ENCODE results near the gene ASB2.

Gene ASB2

GRCh38 chr14:93923626-93924025, 52.7 kb downstream of the ASB2 start:
- TF ChIP-seq ZNF549 (tag by site-specific recombination; IDR thresholded peaks at IDR 0.05), result no peak
- no peaks in the 10 kb centered on the region for H3K9me3 ChIP-seq (ENCODE audit: control insufficient read depth, insufficient read depth, low read depth, low read length)
- H3K4me3 ChIP-seq (ENCODE audit: low read depth, low read length), result no peak overlapping the region
- no peaks in the 10 kb centered on the region for H3K36me3 ChIP-seq (ENCODE audit: control insufficient read depth in 2 of 2, insufficient read depth in 1 of 2, low read length in 2 of 2)
- no peaks in the 10 kb centered on the region for H3K4me1 ChIP-seq (ENCODE audit: control insufficient read depth, insufficient read depth, low read length)
- H3K27ac ChIP-seq (ENCODE audit: extremely low read depth, low read depth, low read length), result no peak overlapping the region
- ChIA-PET CTCF (interaction anchor here (0.8 to 1.5 kb wide), 3 partner anchors 13 to 30 kb away, joined by 3 to 5 read pairs (median 4); no protein-coding TSS in a partner anchor), POLR2A (no interaction called here)

- H3K4me1 ChIP-seq (ENCODE audit: control insufficient read depth, insufficient read depth, low read length), result no peaks in the 10 kb centered on the region
- ChIA-PET CTCF (interaction anchor here (0.6 to 0.7 kb wide), 2 partner anchors 15 to 1180 kb away, joined by 3 to 4 read pairs; no protein-coding TSS in a partner anchor), POLR2A (no interaction called here)
- H3K9me3 ChIP-seq (ENCODE audit: control insufficient read depth, insufficient read depth, low read depth, low read length), result no peaks in the 10 kb centered on the region
- no peaks in the 10 kb centered on the region for H3K36me3 ChIP-seq (ENCODE audit: control insufficient read depth in 2 of 2, insufficient read depth in 1 of 2, low read length in 2 of 2)
- no peak overlapping the region for H3K4me3 ChIP-seq (ENCODE audit: low read depth, low read length)
- TF ChIP-seq ZNF768 (tag by site-specific recombination; IDR thresholded peaks at IDR 0.05) (0 out of 2 replicates have a peak, but pooled peaks have one; percentile 52), RBAK (tag by site-specific recombination; IDR thresholded peaks at IDR 0.05) (no peak)
- H3K27ac ChIP-seq (ENCODE audit: extremely low read depth, low read depth, low read length), result no peak overlapping the region
Measured at GRCh38 chr14:93921001-93921806, 55.2 kb downstream of the ASB2 start.

- POLR2A ChIA-PET, result no interaction called here
- no peak overlapping the region for H3K4me3 ChIP-seq (ENCODE audit: low read depth, low read length)
- no peaks in the 10 kb centered on the region for H3K4me1 ChIP-seq (ENCODE audit: control insufficient read depth, insufficient read depth, low read length)
- H3K27ac ChIP-seq (ENCODE audit: extremely low read depth, low read depth, low read length), result no peak overlapping the region
- TF ChIP-seq ZNF350 (tag by site-specific recombination; IDR thresholded peaks at IDR 0.05) (no peak), ZNF843 (tag by site-specific recombination; IDR thresholded peaks at IDR 0.05) (no peak), ZNF274 (IDR thresholded peaks at IDR 0.05; ENCODE audit: low read length) (no peak), ZNF274 (tag by site-specific recombination; IDR thresholded peaks at IDR 0.05; ENCODE audit: borderline replicate concordance) (no peak), ZNF776 (tag by site-specific recombination; IDR thresholded peaks at IDR 0.05; ENCODE audit: borderline replicate concordance) (no peak), ZNF19 (tag by site-specific recombination; IDR thresholded peaks at IDR 0.05; ENCODE audit: low read depth) (no peak), ZNF157 (tag by site-specific recombination; IDR thresholded peaks at IDR 0.05) (no peak), MZF1 (tag by site-specific recombination; IDR thresholded peaks at IDR 0.05; ENCODE audit: borderline replicate concordance) (no peak), ZNF223 (tag by site-specific recombination; IDR thresholded peaks at IDR 0.05) (no peak), SALL2 (tag by site-specific recombination; IDR thresholded peaks at IDR 0.05; ENCODE audit: borderline replicate concordance) (no peak), ZNF561 (tag by site-specific recombination; IDR thresholded peaks at IDR 0.05; ENCODE audit: borderline replicate concordance) (no peak), ATF2 (tag by site-specific recombination; IDR thresholded peaks at IDR 0.05; ENCODE audit: low read depth) (no peak)
- H3K36me3 ChIP-seq (ENCODE audit: control insufficient read depth in 2 of 2, insufficient read depth in 1 of 2, low read length in 2 of 2), result no peaks in the 10 kb centered on the region
- no peaks in the 10 kb centered on the region for H3K9me3 ChIP-seq (ENCODE audit: control insufficient read depth, insufficient read depth, low read depth, low read length)
- CTCF ChIA-PET, result interaction anchor here (1.2 kb wide), 1 partner anchor 10 kb away, joined by 3 read pairs; no protein-coding TSS in a partner anchor
Measured at GRCh38 chr14:93917141-93917540, 59.2 kb downstream of the ASB2 start.

- H3K4me3 ChIP-seq (ENCODE audit: low read depth, low read length), result no peak overlapping the region
- CTCF ChIA-PET, result no interaction called here
- no peaks in the 10 kb centered on the region for H3K9me3 ChIP-seq (ENCODE audit: control insufficient read depth, insufficient read depth, low read depth, low read length)
- no peak overlapping the region for H3K27ac ChIP-seq (ENCODE audit: extremely low read depth, low read depth, low read length)
- POLR2A ChIA-PET, result no interaction called here
- no peaks in the 10 kb centered on the region for H3K36me3 ChIP-seq (ENCODE audit: control insufficient read depth in 2 of 2, insufficient read depth in 1 of 2, low read length in 2 of 2)
- no peaks in the 10 kb centered on the region for H3K4me1 ChIP-seq (ENCODE audit: control insufficient read depth, insufficient read depth, low read length)
- TF ChIP-seq ZNF488 (tag by site-specific recombination; IDR thresholded peaks at IDR 0.05), result no peak
- TF ChIP-seq ZNF354C (tag by site-specific recombination; IDR thresholded peaks at IDR 0.05; ENCODE audit: borderline replicate concordance, low read depth), result no peak
- TF ChIP-seq ZNF146 (tag by site-specific recombination; IDR thresholded peaks at IDR 0.05), result no peak
- no peak for TF ChIP-seq ZNF26 (tag by site-specific recombination; IDR thresholded peaks at IDR 0.05)
- no peak for TF ChIP-seq ZNF324 (tag by site-specific recombination; IDR thresholded peaks at IDR 0.05)
- TF ChIP-seq ZNF596 (tag by site-specific recombination; IDR thresholded peaks at IDR 0.05), result no peak
- TF ChIP-seq KLF17 (tag by site-specific recombination; IDR thresholded peaks at IDR 0.05), result no peak
- no peak for TF ChIP-seq ZNF76 (tag by site-specific recombination; IDR thresholded peaks at IDR 0.05; ENCODE audit: borderline replicate concordance, low read depth)
- no peak for TF ChIP-seq YY2 (tag by site-specific recombination; IDR thresholded peaks at IDR 0.05)
Measured at GRCh38 chr14:93916498-93916897, 59.9 kb downstream of the ASB2 start.

All from HEK293 (cell line).